Measurements from ENCODE around the gene FLAD1. TPM values are rescaled to one million over a fixed set of nuclear protein-coding genes. Genes with fewer than 3 reads are reported as not detected.

The FLAD1 gene
- total and polyA plus RNA-seq, 2 donors (not counting 1 experiment from before 2014, with no cell fraction given) = 11.8 to 24.9 TPM

- Histone ChIP-seq H3K9ac (ENCODE audit: insufficient read depth, low read length) (no peak overlapping the region), H3K4me1 (ENCODE audit: control insufficient read depth, extremely low read depth, insufficient read depth, low read length) (no peaks in the 10 kb centered on the region), H3K9me3 (ENCODE audit: control insufficient read depth, insufficient read depth, low read depth, low read length) (no peaks in the 10 kb centered on the region), H3K79me2 (ENCODE audit: control insufficient read depth, insufficient read depth, low read length) (no peaks in the 10 kb centered on the region), H2AFZ (ENCODE audit: low read length) (no peak overlapping the region), H3K4me3 (replicated peaks in 1 of 4; ENCODE audit: control extremely low read depth in 1 of 4, insufficient read depth in 1 of 4, low read depth in 3 of 4, low read length in 4 of 4) (no peak overlapping the region), H3K27me3 (ENCODE audit: control insufficient read depth, insufficient read depth, low read length) (no peaks in the 10 kb centered on the region), H3K27ac (ENCODE audit: insufficient read depth, low read length) (no peak overlapping the region), H4K20me1 (ENCODE audit: control insufficient read depth, extremely low read depth, insufficient read depth, low read length) (no peaks in the 10 kb centered on the region), H3K4me2 (ENCODE audit: extremely low read depth, insufficient read depth, low read length) (no peak overlapping the region), H3K36me3 (ENCODE audit: control insufficient read depth, insufficient read depth, low read length) (no peaks in the 10 kb centered on the region)
- TF ChIP-seq EZH2 (IDR thresholded peaks at IDR 0.05; ENCODE audit: low read length, missing control alignments) (no peak), CTCF (conservative IDR thresholded peaks at IDR 0.05 in 1 of 2, IDR thresholded peaks at IDR 0.05 in 1 of 2; ENCODE audit: low read depth in 1 of 2, low read length in 2 of 2) (no peak)
- no peak for DNase-seq (ENCODE audit: low read depth in 2 of 2)
Observed at GRCh38 chr1:154945160-154945961, 37.8 kb upstream of the FLAD1 start.

GRCh38 chr1:154945962-154946850, 36.9 kb upstream of the FLAD1 start:
- H3K36me3 ChIP-seq (ENCODE audit: control insufficient read depth, insufficient read depth, low read length) = no peaks in the 10 kb centered on the region
- no peak for TF ChIP-seq CTCF (conservative IDR thresholded peaks at IDR 0.05 in 1 of 2, IDR thresholded peaks at IDR 0.05 in 1 of 2; ENCODE audit: low read depth in 1 of 2, low read length in 2 of 2)
- no peak for TF ChIP-seq EZH2 (IDR thresholded peaks at IDR 0.05; ENCODE audit: low read length, missing control alignments)
- no peaks in the 10 kb centered on the region for H3K9me3 ChIP-seq (ENCODE audit: control insufficient read depth, insufficient read depth, low read depth, low read length)
- no peak overlapping the region for H3K4me3 ChIP-seq (replicated peaks in 1 of 4; ENCODE audit: control extremely low read depth in 1 of 4, insufficient read depth in 1 of 4, low read depth in 3 of 4, low read length in 4 of 4)
- no peak overlapping the region for H3K9ac ChIP-seq (ENCODE audit: insufficient read depth, low read length)
- no peak overlapping the region for H3K4me2 ChIP-seq (ENCODE audit: extremely low read depth, insufficient read depth, low read length)
- H3K27me3 ChIP-seq (ENCODE audit: control insufficient read depth, insufficient read depth, low read length) = no peaks in the 10 kb centered on the region
- H4K20me1 ChIP-seq (ENCODE audit: control insufficient read depth, extremely low read depth, insufficient read depth, low read length) = no peaks in the 10 kb centered on the region
- no peak overlapping the region for H3K27ac ChIP-seq (ENCODE audit: insufficient read depth, low read length)
- H3K79me2 ChIP-seq (ENCODE audit: control insufficient read depth, insufficient read depth, low read length) = no peaks in the 10 kb centered on the region
- no peak overlapping the region for H2AFZ ChIP-seq (ENCODE audit: low read length)
- H3K4me1 ChIP-seq (ENCODE audit: control insufficient read depth, extremely low read depth, insufficient read depth, low read length) = no peaks in the 10 kb centered on the region
- DNase-seq (ENCODE audit: low read depth in 2 of 2) = no peak

- no peak for TF ChIP-seq CTCF (conservative IDR thresholded peaks at IDR 0.05 in 1 of 2, IDR thresholded peaks at IDR 0.05 in 1 of 2; ENCODE audit: low read depth in 1 of 2, low read length in 2 of 2)
- Histone ChIP-seq H4K20me1 (ENCODE audit: control insufficient read depth, extremely low read depth, insufficient read depth, low read length) (no peaks in the 10 kb centered on the region), H3K9ac (ENCODE audit: insufficient read depth, low read length) (no peak overlapping the region), H3K4me1 (ENCODE audit: control insufficient read depth, extremely low read depth, insufficient read depth, low read length) (no peaks in the 10 kb centered on the region), H3K4me2 (ENCODE audit: extremely low read depth, insufficient read depth, low read length) (no peak overlapping the region), H3K27ac (ENCODE audit: insufficient read depth, low read length) (no peak overlapping the region), H3K36me3 (ENCODE audit: control insufficient read depth, insufficient read depth, low read length) (no peaks in the 10 kb centered on the region), H2AFZ (ENCODE audit: low read length) (no peak overlapping the region), H3K4me3 (replicated peaks in 1 of 4; ENCODE audit: control extremely low read depth in 1 of 4, insufficient read depth in 1 of 4, low read depth in 3 of 4, low read length in 4 of 4) (no peak overlapping the region), H3K9me3 (ENCODE audit: control insufficient read depth, insufficient read depth, low read depth, low read length) (no peaks in the 10 kb centered on the region), H3K27me3 (ENCODE audit: control insufficient read depth, insufficient read depth, low read length) (no peaks in the 10 kb centered on the region), H3K79me2 (ENCODE audit: control insufficient read depth, insufficient read depth, low read length) (no peaks in the 10 kb centered on the region)
- no peak for DNase-seq (ENCODE audit: low read depth in 2 of 2)
Observed at GRCh38 chr1:154948079-154948478, 35.1 kb upstream of the FLAD1 start.

Data from fibroblast of lung (primary cell).